ENCODE data around the gene NOD2.

The NOD2 gene

DNA sequence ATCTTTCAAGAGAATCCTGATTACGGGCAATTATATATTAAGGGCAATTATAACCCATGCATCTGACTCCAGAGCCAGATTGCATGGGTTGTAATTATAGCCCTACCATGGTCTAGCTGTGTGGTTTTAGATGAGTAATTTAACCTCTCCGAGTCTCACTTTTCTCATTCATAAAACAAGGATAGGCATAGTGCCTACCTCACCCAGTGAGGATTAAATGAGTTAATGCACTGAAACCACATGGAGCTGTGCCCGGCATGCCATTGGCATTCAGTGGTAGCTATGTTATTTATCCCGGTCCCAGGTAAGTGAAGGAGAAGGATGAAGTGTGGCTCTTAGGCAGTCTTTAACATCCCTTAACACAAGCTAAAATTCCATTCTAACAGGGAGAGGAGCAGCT lies 18.6 kb upstream of the NOD2 start:
- no peak overlapping the region for H3K9ac ChIP-seq (ENCODE audit: low read depth, low read length)
- H3K36me3 ChIP-seq (ENCODE audit: control insufficient read depth, insufficient read depth, low read length) = no peaks in the 10 kb centered on the region
- H3K4me3 ChIP-seq (ENCODE audit: low read depth, low read length) = no peak overlapping the region
- no peaks in the 10 kb centered on the region for H3K4me1 ChIP-seq (ENCODE audit: control insufficient read depth, insufficient read depth, low read length)
- peaks cover 9% of the 10 kb centered on the region for H3K9me3 ChIP-seq (ENCODE audit: control insufficient read depth, insufficient read depth, low read length)
- H3K27me3 ChIP-seq (ENCODE audit: control insufficient read depth, insufficient read depth, low read length) = no peaks in the 10 kb centered on the region

DNA sequence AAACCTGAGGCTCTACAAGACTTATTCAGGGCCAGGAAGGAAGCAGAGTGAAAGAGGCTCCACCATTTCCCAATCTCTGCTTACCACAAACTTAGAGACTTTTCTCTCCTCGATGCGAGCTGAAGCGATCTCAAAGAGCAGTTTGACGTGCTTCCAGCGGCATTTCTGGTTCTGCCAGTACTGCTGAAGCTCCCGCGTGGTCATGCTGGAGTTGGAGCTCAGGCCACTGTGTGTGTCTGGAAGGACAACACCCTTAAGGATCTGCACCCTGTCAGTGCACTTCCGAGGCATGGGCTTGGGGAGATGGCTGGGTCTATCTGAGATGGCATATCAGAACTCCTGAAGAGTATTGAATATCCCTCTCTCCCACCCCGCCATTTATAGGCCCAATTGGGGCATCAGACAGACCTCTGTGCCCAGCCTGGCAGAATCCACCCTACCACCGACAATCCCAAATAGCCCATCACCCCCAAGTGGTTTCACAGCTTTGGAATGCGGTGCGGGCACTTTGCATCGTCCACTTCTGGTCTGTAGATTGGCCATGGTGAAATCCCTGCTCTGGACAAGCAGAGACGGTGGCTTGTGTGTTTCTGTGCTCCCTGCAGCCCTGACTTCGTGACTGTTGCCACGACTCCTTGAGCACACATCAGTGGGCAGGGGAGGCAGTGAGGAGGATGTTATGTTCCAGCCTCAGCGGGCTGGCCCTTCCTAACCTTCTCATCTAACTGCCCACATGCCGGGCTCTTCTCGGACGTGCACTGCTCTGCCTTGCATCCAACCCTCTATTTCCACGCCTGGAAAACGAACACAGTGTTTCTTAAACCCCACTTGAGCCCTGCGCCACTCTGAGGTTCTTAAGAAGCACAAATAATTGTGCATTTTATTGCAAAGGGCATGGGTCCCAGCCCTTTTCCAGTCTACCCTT lies 17.5 kb upstream of the NOD2 start:
- H3K9me3 ChIP-seq (ENCODE audit: control insufficient read depth, insufficient read depth, low read length) = peaks cover 9% of the 10 kb centered on the region
- H3K4me1 ChIP-seq (ENCODE audit: control insufficient read depth, insufficient read depth, low read length) = no peaks in the 10 kb centered on the region
- no peak overlapping the region for H3K9ac ChIP-seq (ENCODE audit: low read depth, low read length)
- H3K36me3 ChIP-seq (ENCODE audit: control insufficient read depth, insufficient read depth, low read length) = no peaks in the 10 kb centered on the region
- H3K27me3 ChIP-seq (ENCODE audit: control insufficient read depth, insufficient read depth, low read length) = no peaks in the 10 kb centered on the region
- no peak overlapping the region for H3K4me3 ChIP-seq (ENCODE audit: low read depth, low read length)

- H3K4me1 ChIP-seq (ENCODE audit: control insufficient read depth, insufficient read depth, low read length) = no peaks in the 10 kb centered on the region
- H3K9ac ChIP-seq (ENCODE audit: low read depth, low read length) = no peak overlapping the region
- no peaks in the 10 kb centered on the region for H3K27me3 ChIP-seq (ENCODE audit: control insufficient read depth, insufficient read depth, low read length)
- no peaks in the 10 kb centered on the region for H3K36me3 ChIP-seq (ENCODE audit: control insufficient read depth, insufficient read depth, low read length)
- no peak overlapping the region for H3K4me3 ChIP-seq (ENCODE audit: low read depth, low read length)
- peaks cover 9% of the 10 kb centered on the region for H3K9me3 ChIP-seq (ENCODE audit: control insufficient read depth, insufficient read depth, low read length)
These were observed 16.7 kb upstream of the NOD2 start for GRCh38 chr16:50676684-50677225.

DNA sequence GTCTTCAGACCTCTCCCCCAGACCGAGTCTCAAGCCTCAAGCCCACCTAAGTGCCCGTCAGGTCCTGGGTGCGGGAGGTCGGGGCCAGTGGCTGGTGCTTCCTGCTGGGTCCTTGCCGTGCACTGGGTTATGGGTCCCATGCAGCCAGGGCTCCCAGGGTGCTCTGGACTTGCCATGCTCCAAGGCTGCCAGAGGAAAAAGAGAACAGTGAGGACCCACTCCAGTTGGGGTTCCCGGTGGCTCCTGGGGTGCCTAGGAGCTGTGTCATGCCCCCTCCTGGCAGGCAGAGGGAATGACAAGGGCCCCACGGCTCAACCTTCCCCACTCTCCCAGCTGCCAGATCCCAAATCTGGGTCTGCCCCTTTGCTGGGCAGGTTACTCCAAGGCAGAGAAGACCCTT lies 16.1 kb upstream of the NOD2 start:
- H3K27me3 ChIP-seq (ENCODE audit: control insufficient read depth, insufficient read depth, low read length) = no peaks in the 10 kb centered on the region
- H3K36me3 ChIP-seq (ENCODE audit: control insufficient read depth, insufficient read depth, low read length) = no peaks in the 10 kb centered on the region
- H3K9me3 ChIP-seq (ENCODE audit: control insufficient read depth, insufficient read depth, low read length) = peaks cover 3% of the 10 kb centered on the region
- H3K9ac ChIP-seq (ENCODE audit: low read depth, low read length) = no peak overlapping the region
- H3K4me1 ChIP-seq (ENCODE audit: control insufficient read depth, insufficient read depth, low read length) = no peaks in the 10 kb centered on the region
- H3K4me3 ChIP-seq (ENCODE audit: low read depth, low read length) = no peak overlapping the region

DNA sequence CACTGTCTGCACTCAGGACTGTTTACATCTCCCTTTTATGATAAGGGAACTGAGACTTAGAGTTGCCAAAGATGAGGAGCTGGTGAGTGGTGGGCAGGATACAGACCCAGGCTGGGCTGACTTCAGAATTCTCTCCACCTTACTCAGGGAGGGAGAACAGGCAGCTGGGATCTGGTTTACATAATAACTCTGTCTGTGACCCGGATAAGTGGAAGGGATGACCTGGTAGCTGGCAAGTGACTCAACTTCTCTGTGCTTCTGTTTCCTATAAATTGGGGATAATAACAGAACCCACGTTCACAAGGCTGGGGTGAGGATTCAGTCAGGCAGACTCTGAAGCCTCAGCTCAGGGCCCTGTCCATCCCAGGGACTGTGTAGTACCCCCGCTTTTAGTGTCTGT lies 14.9 kb upstream of the NOD2 start:
- Histone ChIP-seq H3K4me3 (ENCODE audit: low read depth, low read length) (no peak overlapping the region), H3K27me3 (ENCODE audit: control insufficient read depth, insufficient read depth, low read length) (no peaks in the 10 kb centered on the region), H3K4me1 (ENCODE audit: control insufficient read depth, insufficient read depth, low read length) (no peaks in the 10 kb centered on the region), H3K36me3 (ENCODE audit: control insufficient read depth, insufficient read depth, low read length) (no peaks in the 10 kb centered on the region), H3K9me3 (ENCODE audit: control insufficient read depth, insufficient read depth, low read length) (no peaks in the 10 kb centered on the region), H3K9ac (ENCODE audit: low read depth, low read length) (no peak overlapping the region)

DNA sequence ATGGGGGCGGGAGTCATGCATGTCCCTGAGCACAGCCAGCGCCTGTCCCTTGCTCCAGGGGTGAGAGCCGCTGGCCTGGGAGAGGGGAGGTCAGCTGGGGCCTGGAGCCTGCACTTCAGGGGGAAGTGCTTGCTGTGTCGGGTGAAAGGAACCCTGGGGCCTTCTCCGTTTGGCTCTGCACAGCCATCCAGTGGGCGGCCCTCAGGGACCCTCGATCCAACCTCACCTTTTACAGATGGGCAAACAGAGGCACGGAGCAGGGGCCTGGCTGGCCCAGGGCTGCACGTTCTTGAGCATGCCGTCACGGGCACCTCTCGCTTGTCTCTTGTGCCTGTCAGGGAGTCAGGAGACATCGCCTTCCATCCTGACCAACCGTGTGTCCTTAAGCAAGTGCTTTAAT lies 14.1 kb upstream of the NOD2 start:
- no peaks in the 10 kb centered on the region for H3K4me1 ChIP-seq (ENCODE audit: control insufficient read depth, insufficient read depth, low read length)

GRCh38 chr16:50679676-50680555 lies 13.5 kb upstream of the NOD2 start:
- Histone ChIP-seq H3K27me3 (ENCODE audit: control insufficient read depth, insufficient read depth, low read length) (no peaks in the 10 kb centered on the region), H3K4me1 (ENCODE audit: control insufficient read depth, insufficient read depth, low read length) (no peaks in the 10 kb centered on the region), H3K9me3 (ENCODE audit: control insufficient read depth, insufficient read depth, low read length) (no peaks in the 10 kb centered on the region), H3K9ac (ENCODE audit: low read depth, low read length) (no peak overlapping the region), H3K36me3 (ENCODE audit: control insufficient read depth, insufficient read depth, low read length) (no peaks in the 10 kb centered on the region), H3K4me3 (ENCODE audit: low read depth, low read length) (no peak overlapping the region)

More for the DNA sequence above, 14.1 kb upstream of the NOD2 start:
- no peaks in the 10 kb centered on the region for H3K27me3 ChIP-seq (ENCODE audit: control insufficient read depth, insufficient read depth, low read length)
- no peaks in the 10 kb centered on the region for H3K36me3 ChIP-seq (ENCODE audit: control insufficient read depth, insufficient read depth, low read length)
- no peak overlapping the region for H3K9ac ChIP-seq (ENCODE audit: low read depth, low read length)
- H3K9me3 ChIP-seq (ENCODE audit: control insufficient read depth, insufficient read depth, low read length) = no peaks in the 10 kb centered on the region
- no peak overlapping the region for H3K4me3 ChIP-seq (ENCODE audit: low read depth, low read length)

- Histone ChIP-seq H3K36me3 (ENCODE audit: control insufficient read depth, insufficient read depth, low read length) (no peaks in the 10 kb centered on the region), H3K4me1 (ENCODE audit: control insufficient read depth, insufficient read depth, low read length) (no peaks in the 10 kb centered on the region), H3K4me3 (ENCODE audit: low read depth, low read length) (no peak overlapping the region), H3K27me3 (ENCODE audit: control insufficient read depth, insufficient read depth, low read length) (no peaks in the 10 kb centered on the region), H3K9ac (ENCODE audit: low read depth, low read length) (no peak overlapping the region), H3K9me3 (ENCODE audit: control insufficient read depth, insufficient read depth, low read length) (no peaks in the 10 kb centered on the region)
These were observed 12.9 kb upstream of the NOD2 start for GRCh38 chr16:50680556-50680893.

DNA sequence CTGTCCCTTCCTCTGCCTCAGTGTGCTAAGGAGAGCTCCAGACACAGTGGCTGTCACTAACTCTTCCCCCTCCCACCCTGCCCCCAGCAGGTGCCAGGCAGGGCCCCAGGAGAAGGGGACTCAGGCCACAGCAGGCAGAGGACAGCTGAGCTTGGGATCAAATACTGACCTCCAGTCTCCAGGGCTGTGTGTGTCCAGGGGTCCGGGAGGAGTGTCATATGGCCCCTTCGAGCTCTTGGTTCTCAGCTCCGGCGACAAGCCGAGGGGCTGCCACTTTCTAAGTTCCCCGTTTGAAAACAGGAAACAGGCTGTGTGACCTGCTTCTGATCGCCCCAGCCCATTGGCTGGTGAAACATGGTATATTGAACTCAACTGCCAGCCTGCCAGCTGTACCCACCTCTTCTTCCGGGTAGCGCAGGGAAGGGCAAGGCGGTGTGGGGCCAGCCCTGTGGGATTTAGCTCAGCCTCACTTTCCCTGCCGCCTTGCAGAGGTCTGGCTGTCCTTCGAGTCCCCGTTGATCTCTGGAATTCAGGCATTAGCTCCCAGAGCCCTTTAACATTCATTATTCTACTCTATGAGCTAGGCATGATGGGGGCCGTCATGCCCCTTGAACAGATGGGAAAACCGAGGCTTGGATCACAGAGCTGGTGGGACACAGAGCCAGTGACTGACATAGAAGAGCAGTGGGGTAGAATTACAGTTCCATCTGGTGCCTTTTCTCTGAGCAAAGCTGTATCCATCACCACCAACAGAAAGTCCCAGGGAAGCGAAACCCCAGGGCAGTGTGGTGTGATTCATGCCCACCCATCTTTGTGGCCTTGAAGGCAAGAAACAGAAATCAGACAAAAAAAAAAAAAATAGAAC lies 12.2 kb upstream of the NOD2 start, which contains the start of gene SNX20:
Gene SNX20, minus strand, starts transcription at position 292 of the 865 bp plus-strand sequence. CDS start 3,786 bp downstream, outside the sequence.
- Histone ChIP-seq H3K9me3 (ENCODE audit: control insufficient read depth, insufficient read depth, low read length) (no peaks in the 10 kb centered on the region), H3K4me3 (ENCODE audit: low read depth, low read length) (no peak within 1 kb of the TSS), H3K36me3 (ENCODE audit: control insufficient read depth, insufficient read depth, low read length) (no peaks in the 10 kb centered on the region), H3K4me1 (ENCODE audit: control insufficient read depth, insufficient read depth, low read length) (no peaks in the 10 kb centered on the region), H3K9ac (ENCODE audit: low read depth, low read length) (no peak within 1 kb of the TSS), H3K27me3 (ENCODE audit: control insufficient read depth, insufficient read depth, low read length) (no peaks in the 10 kb centered on the region)

GRCh38 chr16:50683689-50684374 lies 9.6 kb upstream of the NOD2 start:
- Histone ChIP-seq H3K4me3 (ENCODE audit: low read depth, low read length) (no peak overlapping the region), H3K9me3 (ENCODE audit: control insufficient read depth, insufficient read depth, low read length) (no peaks in the 10 kb centered on the region), H3K36me3 (ENCODE audit: control insufficient read depth, insufficient read depth, low read length) (no peaks in the 10 kb centered on the region), H3K4me1 (ENCODE audit: control insufficient read depth, insufficient read depth, low read length) (no peaks in the 10 kb centered on the region), H3K27me3 (ENCODE audit: control insufficient read depth, insufficient read depth, low read length) (no peaks in the 10 kb centered on the region), H3K9ac (ENCODE audit: low read depth, low read length) (no peak overlapping the region)

Data from iPS-15b (cell line).